Endodermal cell (in vitro differentiated cells): ENCODE measurements around the gene EBP. TPM values are rescaled to one million over a fixed set of nuclear protein-coding genes. Genes with fewer than 3 reads are reported as not detected.

ENCODE experiments used
- DNase-seq: peaks from one replicate; pipeline ENCODE4 v3.0.0-alpha.2; 2017
- H3K27ac ChIP-seq: 2 replicates; pipeline ENCODE4 v1.5.1; 2013; ENCODE audit warnings: mild to moderate bottlenecking, low read depth, low read length, moderate library complexity
- H3K27me3 ChIP-seq: 2 replicates; pipeline ENCODE4 v1.6.1; 2013; ENCODE audit warnings: mild to moderate bottlenecking, low read length, moderate library complexity; ENCODE audit not compliant: insufficient read depth, control insufficient read depth, poor library complexity, severe bottlenecking
- H3K36me3 ChIP-seq: 2 replicates; pipeline ENCODE4 v1.7.0; 2013; ENCODE audit warnings: mild to moderate bottlenecking, low read length, moderate library complexity; ENCODE audit not compliant: control insufficient read depth, insufficient read depth
- H3K4me1 ChIP-seq: one replicate; pipeline ENCODE4 v1.7.0; 2013; ENCODE audit warnings: low read length; ENCODE audit not compliant: control insufficient read depth, insufficient read depth
- H3K4me3 ChIP-seq: 2 replicates; pipeline ENCODE4 v1.5.1; 2013; ENCODE audit warnings: mild to moderate bottlenecking, low read length, moderate library complexity
- H3K9ac ChIP-seq: 2 replicates; pipeline ENCODE4 v1.6.1; 2013; ENCODE audit warnings: mild to moderate bottlenecking, low read length, moderate library complexity; ENCODE audit not compliant: poor library complexity, severe bottlenecking; ENCODE audit errors: extremely low read depth
- H3K9me3 ChIP-seq: 2 replicates; pipeline ENCODE4 v1.6.1; 2013; ENCODE audit warnings: mild to moderate bottlenecking, low read length, moderate library complexity; ENCODE audit not compliant: control insufficient read depth
- H3K27ac Mint-ChIP-seq: 2 replicates; pipeline ENCODE4 v1.8.0; 2020; ENCODE audit warnings: mixed read lengths
- H3K27me3 Mint-ChIP-seq: 2 replicates; pipeline ENCODE4 v1.8.0; 2021; ENCODE audit warnings: mild to moderate bottlenecking, mixed read lengths; ENCODE audit not compliant: insufficient read depth
- H3K36me3 Mint-ChIP-seq: 2 replicates; pipeline ENCODE4 v1.8.0; 2020; ENCODE audit warnings: low read depth, mixed read lengths
- H3K4me1 Mint-ChIP-seq: 2 replicates; pipeline ENCODE4 v1.8.0; 2020; ENCODE audit warnings: mixed read lengths
- H3K4me3 Mint-ChIP-seq: 2 replicates; pipeline ENCODE4 v1.8.0; 2020; ENCODE audit warnings: mild to moderate bottlenecking, moderate library complexity, mixed read lengths
- H3K9me3 Mint-ChIP-seq: 2 replicates; pipeline ENCODE4 v1.8.0; 2020; ENCODE audit warnings: mild to moderate bottlenecking, mixed read lengths
- CTCF ChIP-seq: fragments of 200-600 bp; sonication (generic); conservative IDR thresholded peaks from 2 replicates; pipeline ENCODE4 v1.5.0; 2021; ENCODE audit warnings: antibody characterized with exemption, mild to moderate bottlenecking
- WGBS, 2 experiments: methylation state at CpG; one replicate each; pipeline versions ENCODE4 v1.1.5 to v1.1.7; 2013; ENCODE audit warnings: missing lambda C conversion rate in 2 of 2, mixed read lengths in 1 of 2; ENCODE audit not compliant: insufficient coverage in 1 of 2, insufficient read length in 1 of 2; 5-methylcytosine and 5-hydroxymethylcytosine counted together
- total RNA-seq, 2 donors: library from RNA; stranded (reverse); fragmentation: NEBNext Ultra II Directional in 1 of 2; extraction: Animal tissue kit (Norgen Biotek cat#: 25700) in 1 of 2; gene quantifications; 2 replicates in 1 of 2; 3 replicates in 1 of 2; pipeline ENCODE4 v1.2.1, GENCODE V29; 2021

EBP gene
- total RNA-seq, 2 donors from 2014 or later, result 105 to 119 TPM

GRCh38 chrX:48476919-48477318 lies 44.7 kb upstream of the EBP start:
- no peak for TF ChIP-seq CTCF
- Histone ChIP-seq H3K4me1 (peaks cover 8% of the 10 kb centered on the region), H3K9me3 (no peaks in the 10 kb centered on the region), H3K4me3 (peak overlapping the region; percentile 92), H3K9ac (peak overlapping the region; percentile 77), H3K27ac (no peak overlapping the region), H3K36me3 (peaks cover 13% of the 10 kb centered on the region), H3K27me3 (no peaks in the 10 kb centered on the region)
- WGBS, 2 experiments, result 48 to 54% methylated on average over 4 of the region's 4 CpGs
- Mint-ChIP-seq H3K4me3 (peak overlapping the region; percentile 69), H3K4me1 (peaks cover 21% of the 10 kb centered on the region), H3K27me3 (no peaks in the 10 kb centered on the region), H3K9me3 (peaks cover 76% of the 10 kb centered on the region), H3K27ac (no peak overlapping the region), H3K36me3 (peaks cover 27% of the 10 kb centered on the region)
- no peak for DNase-seq

DNA sequence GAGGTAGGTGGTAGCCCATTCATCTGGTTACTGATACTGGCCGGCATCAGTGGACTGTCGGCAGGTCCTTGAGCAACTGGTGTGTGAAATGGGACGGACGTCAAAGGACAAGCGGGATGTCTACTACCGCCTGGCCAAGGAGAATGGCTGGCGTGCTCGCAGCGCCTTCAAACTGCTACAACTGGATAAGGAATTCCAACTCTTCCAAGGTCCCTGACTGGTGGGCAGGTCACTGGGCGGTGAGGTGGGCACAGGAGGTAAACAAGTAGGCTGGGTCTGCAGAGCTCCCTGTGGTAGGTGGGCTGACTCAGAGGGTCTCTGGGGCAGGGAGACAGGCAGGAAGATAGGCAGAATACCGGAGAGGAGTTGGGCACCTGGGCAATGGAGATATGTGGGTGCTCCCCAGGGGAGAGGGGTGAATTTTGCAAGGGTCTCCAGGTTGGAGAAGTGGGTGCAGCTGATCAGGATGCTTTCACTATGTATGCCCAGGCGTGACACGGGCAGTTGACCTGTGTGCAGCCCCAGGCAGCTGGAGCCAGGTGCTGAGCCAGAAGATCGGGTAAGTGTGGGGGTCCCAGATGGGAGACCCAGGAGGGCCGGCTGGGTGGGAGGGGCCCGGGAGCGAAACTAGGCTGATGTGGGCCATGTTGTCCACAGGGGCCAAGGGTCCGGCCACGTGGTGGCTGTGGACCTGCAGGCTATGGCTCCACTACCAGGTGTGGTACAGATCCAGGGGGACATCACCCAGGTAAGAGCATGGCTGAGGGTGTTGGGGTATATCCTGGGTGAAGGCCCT lies 43.5 kb upstream of the EBP start:
- Mint-ChIP-seq H3K36me3 (peaks cover 34% of the 10 kb centered on the region), H3K9me3 (peaks cover 77% of the 10 kb centered on the region), H3K4me3 (peak overlapping the region; percentile 69), H3K27ac (no peak overlapping the region), H3K4me1 (peaks cover 16% of the 10 kb centered on the region), H3K27me3 (no peaks in the 10 kb centered on the region)
- H3K9me3 ChIP-seq, result no peaks in the 10 kb centered on the region
- H3K4me3 ChIP-seq, result peak overlapping the region; percentile 92
- TF ChIP-seq CTCF, result no peak
- H3K27ac ChIP-seq, result no peak overlapping the region
- H3K27me3 ChIP-seq, result no peaks in the 10 kb centered on the region
- 93 to 96% methylated on average over 3 to 19 of the region's 19 CpGs for WGBS, 2 experiments
- H3K4me1 ChIP-seq, result peaks cover 8% of the 10 kb centered on the region
- DNase-seq, result no peak
- H3K9ac ChIP-seq, result no peak overlapping the region
- peaks cover 18% of the 10 kb centered on the region for H3K36me3 ChIP-seq

- H3K4me3 Mint-ChIP-seq, result no peak overlapping the region
- H3K4me1 ChIP-seq, result peaks cover 2% of the 10 kb centered on the region
- no peak overlapping the region for H3K9ac ChIP-seq
- WGBS, 2 experiments, result 90% methylated on average over 5 of the region's 5 CpGs; no CpG with 5 or more reads in 1 of the 2 experiments
- peaks cover 23% of the 10 kb centered on the region for H3K36me3 ChIP-seq
- peaks cover 39% of the 10 kb centered on the region for H3K36me3 Mint-ChIP-seq
- H3K27me3 ChIP-seq, result no peaks in the 10 kb centered on the region
- H3K9me3 ChIP-seq, result no peaks in the 10 kb centered on the region
- no peak overlapping the region for H3K27ac ChIP-seq
- TF ChIP-seq CTCF, result no peak
- no peak overlapping the region for H3K27ac Mint-ChIP-seq
- no peak overlapping the region for H3K4me3 ChIP-seq
- H3K4me1 Mint-ChIP-seq, result peaks cover 12% of the 10 kb centered on the region
- H3K27me3 Mint-ChIP-seq, result no peaks in the 10 kb centered on the region
- H3K9me3 Mint-ChIP-seq, result peaks cover 78% of the 10 kb centered on the region
- no peak for DNase-seq
These were observed 42.8 kb upstream of the EBP start for GRCh38 chrX:48478806-48479205.
